ENCODE measurements around the gene CD93. TPM values are rescaled to one million over a fixed set of nuclear protein-coding genes. Genes with fewer than 3 reads are reported as not detected.

CD93 gene
- total RNA-seq, 2 donors from 2014 or later = 13.9 to 31.1 TPM

- no peaks in the 10 kb centered on the region for H3K9me3 ChIP-seq
- no peak overlapping the region for H3K27ac ChIP-seq
- TF ChIP-seq POLR2AphosphoS5 (IDR thresholded peaks at IDR 0.05) = no peak
- TF ChIP-seq CTCF (IDR thresholded peaks at IDR 0.05) = no peak
- no peak for TF ChIP-seq POLR2A (IDR thresholded peaks at IDR 0.05)
- WGBS = 94% methylated on average over 14 of the region's 14 CpGs
- intact Hi-C loops (cut with DNase I) = no loop called here
- H3K36me3 ChIP-seq = no peaks in the 10 kb centered on the region
- H3K27me3 ChIP-seq (replicated peaks; ENCODE audit: insufficient read depth) = no peaks in the 10 kb centered on the region
- no peak for DNase-seq (ENCODE audit: low spot score)
- H3K4me3 ChIP-seq = no peak overlapping the region
- no peaks in the 10 kb centered on the region for H3K4me1 ChIP-seq (replicated peaks)
Observed at GRCh38 chr20:23127506-23128279, 41.6 kb upstream of the CD93 start.

DNA sequence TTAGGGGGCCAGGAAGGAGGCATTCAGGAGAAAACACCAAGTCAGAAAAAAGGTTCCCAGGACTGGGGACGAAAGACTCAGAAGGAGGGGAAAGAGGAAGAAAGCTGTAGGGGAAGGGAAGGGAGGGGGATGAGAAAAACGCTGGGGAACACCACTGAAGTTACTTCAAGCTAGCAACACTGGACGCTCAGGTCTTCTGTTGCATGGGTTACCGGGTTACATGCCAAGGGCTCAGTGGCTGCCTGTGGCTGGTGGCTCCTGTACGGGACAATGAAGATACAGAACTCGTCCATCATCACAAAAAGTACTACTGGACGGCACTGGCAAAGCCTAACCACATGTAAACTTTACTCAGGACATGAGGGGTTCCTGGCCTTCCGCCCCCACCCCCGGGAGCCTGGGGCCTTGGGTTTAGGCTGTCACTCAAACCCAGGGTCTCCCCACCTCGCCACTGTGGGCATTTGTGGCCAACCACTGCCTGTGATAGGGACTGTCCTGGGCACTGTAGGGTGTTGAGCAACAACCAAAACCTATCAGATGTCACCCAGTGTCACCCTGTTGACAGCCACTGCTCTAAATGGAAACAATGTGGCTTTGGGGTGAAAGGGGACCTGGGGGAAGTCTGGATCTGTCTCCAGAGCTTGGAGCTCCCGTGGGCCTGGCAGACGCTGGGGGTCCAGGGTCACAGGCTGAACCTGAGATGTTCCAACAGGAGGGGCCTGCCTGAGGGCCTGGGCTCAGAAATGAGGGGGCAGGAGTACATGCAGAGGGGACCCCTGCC lies 40.3 kb upstream of the CD93 start:
- H3K36me3 ChIP-seq = no peaks in the 10 kb centered on the region
- WGBS = 79% methylated on average over 12 of the region's 12 CpGs
- no peak overlapping the region for H3K4me3 ChIP-seq
- DNase-seq (ENCODE audit: low spot score) = no peak
- intact Hi-C loops (cut with DNase I) = no loop called here
- no peaks in the 10 kb centered on the region for H3K4me1 ChIP-seq (replicated peaks)
- no peaks in the 10 kb centered on the region for H3K9me3 ChIP-seq
- TF ChIP-seq POLR2AphosphoS5 (IDR thresholded peaks at IDR 0.05) = no peak
- TF ChIP-seq POLR2A (IDR thresholded peaks at IDR 0.05) = no peak
- TF ChIP-seq CTCF (IDR thresholded peaks at IDR 0.05) = no peak
- no peak overlapping the region for H3K27ac ChIP-seq
- H3K27me3 ChIP-seq (replicated peaks; ENCODE audit: insufficient read depth) = no peaks in the 10 kb centered on the region

DNA sequence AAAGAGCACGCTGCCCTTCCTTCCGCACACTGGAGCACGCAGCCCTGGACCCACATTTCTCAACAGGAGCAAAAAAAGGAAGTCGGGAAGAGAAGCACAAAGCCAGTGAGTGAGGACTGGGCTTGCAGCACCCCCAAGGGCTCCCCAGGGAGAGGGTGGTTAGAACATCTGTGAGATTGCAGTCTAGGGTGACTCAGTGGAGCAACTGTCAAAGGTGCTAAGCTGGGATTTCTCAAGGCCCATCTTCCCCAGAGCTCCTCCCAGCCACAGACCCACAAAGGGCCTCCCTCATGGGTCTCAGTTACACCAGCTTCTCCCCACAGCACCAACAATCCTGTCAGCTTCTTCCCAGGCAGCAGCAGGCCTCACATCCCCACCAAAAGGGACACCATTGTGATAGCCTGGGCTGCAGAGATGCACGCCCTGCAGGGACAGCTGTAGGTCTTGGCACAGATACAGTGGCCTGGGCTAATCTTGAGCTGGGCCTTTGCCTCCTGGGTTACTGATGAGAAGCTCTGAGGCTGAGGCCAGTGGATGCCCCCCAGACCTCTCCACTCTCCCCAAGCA lies 39.6 kb upstream of the CD93 start:
- H3K4me1 ChIP-seq (replicated peaks) = no peaks in the 10 kb centered on the region
- TF ChIP-seq CTCF (IDR thresholded peaks at IDR 0.05) (no peak), POLR2A (IDR thresholded peaks at IDR 0.05) (no peak), POLR2AphosphoS5 (IDR thresholded peaks at IDR 0.05) (no peak)
- WGBS = 79% methylated on average over 5 of the region's 5 CpGs
- H3K27ac ChIP-seq = no peak overlapping the region
- H3K9me3 ChIP-seq = no peaks in the 10 kb centered on the region
- no peak overlapping the region for H3K4me3 ChIP-seq
- no peaks in the 10 kb centered on the region for H3K36me3 ChIP-seq
- DNase-seq (ENCODE audit: low spot score) = no peak
- intact Hi-C loops (cut with DNase I) = no loop called here
- no peaks in the 10 kb centered on the region for H3K27me3 ChIP-seq (replicated peaks; ENCODE audit: insufficient read depth)

DNA sequence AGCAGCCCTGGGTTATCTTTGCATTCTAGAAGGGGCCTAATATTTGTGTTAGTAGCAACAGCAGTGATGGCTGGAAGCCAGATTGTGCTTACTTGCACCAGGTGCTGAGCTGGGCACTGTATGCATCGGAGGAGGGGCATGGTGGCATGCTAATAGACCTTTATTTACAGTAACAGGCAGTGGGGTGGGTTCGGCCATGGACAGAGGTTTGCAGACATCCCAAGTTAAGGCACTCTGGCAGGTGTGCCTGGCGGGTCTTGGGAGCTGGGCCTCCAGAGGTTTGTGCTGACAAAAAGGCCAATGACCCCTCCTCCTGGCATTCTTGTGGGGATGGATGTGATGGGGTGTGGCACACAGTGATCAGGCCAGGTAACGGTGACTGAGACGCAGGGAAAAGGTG lies 39.0 kb upstream of the CD93 start:
- 75% methylated on average over 5 of the region's 5 CpGs for WGBS
- intact Hi-C loops (cut with DNase I) = no loop called here
- TF ChIP-seq CTCF (IDR thresholded peaks at IDR 0.05) = no peak
- TF ChIP-seq POLR2AphosphoS5 (IDR thresholded peaks at IDR 0.05) = no peak
- no peak for TF ChIP-seq POLR2A (IDR thresholded peaks at IDR 0.05)

More for the DNA sequence above, 39.0 kb upstream of the CD93 start:
- DNase-seq (ENCODE audit: low spot score) = no peak
- no peaks in the 10 kb centered on the region for H3K4me1 ChIP-seq (replicated peaks)
- H3K36me3 ChIP-seq = no peaks in the 10 kb centered on the region
- H3K9me3 ChIP-seq = no peaks in the 10 kb centered on the region
- H3K27me3 ChIP-seq (replicated peaks; ENCODE audit: insufficient read depth) = no peaks in the 10 kb centered on the region
- no peak overlapping the region for H3K27ac ChIP-seq
- no peak overlapping the region for H3K4me3 ChIP-seq
